Mesendoderm (in vitro differentiated cells): ENCODE results near the gene KRT86.

Experiments
- DNase-seq: peaks from one replicate; pipeline ENCODE4 v3.0.0; 2013
- H2AK5ac ChIP-seq: 2 replicates; pipeline ENCODE4 v1.6.1; 2013; ENCODE audit warnings: low read length, inconsistent platforms
- H2BK120ac ChIP-seq: 2 replicates; pipeline ENCODE4 v1.6.1; 2013; ENCODE audit warnings: low read depth, mild to moderate bottlenecking, low read length, moderate library complexity, mixed read lengths
- H2BK15ac ChIP-seq: replicated peaks from 2 replicates; pipeline ENCODE4 v1.6.1; 2013; ENCODE audit warnings: low read depth, mild to moderate bottlenecking, moderate library complexity
- H2BK5ac ChIP-seq: 2 replicates; pipeline ENCODE4 v1.6.1; 2013; ENCODE audit warnings: low read length, inconsistent platforms
- H3K18ac ChIP-seq: 2 replicates; pipeline ENCODE4 v1.6.1; 2013; ENCODE audit warnings: mild to moderate bottlenecking, low read length, mixed read lengths
- H3K23ac ChIP-seq: one replicate; pipeline ENCODE4 v1.6.1; 2013; ENCODE audit warnings: low read length
- H3K27ac ChIP-seq: 2 replicates; pipeline ENCODE4 v1.5.1; 2013; ENCODE audit warnings: low read depth, mild to moderate bottlenecking, inconsistent platforms, low read length, moderate library complexity
- H3K27me3 ChIP-seq: 2 replicates; pipeline ENCODE4 v1.6.1; 2013; ENCODE audit warnings: low read length, control low read depth, mild to moderate bottlenecking, inconsistent platforms; ENCODE audit not compliant: insufficient read depth, poor library complexity
- H3K36me3 ChIP-seq: 2 replicates; pipeline ENCODE4 v1.6.1; 2013; ENCODE audit warnings: low read length, inconsistent platforms; ENCODE audit not compliant: control insufficient read depth, insufficient read depth
- H3K4ac ChIP-seq: one replicate; pipeline ENCODE4 v1.6.1; 2013; ENCODE audit warnings: low read depth, mild to moderate bottlenecking, low read length, moderate library complexity
- H3K4me1 ChIP-seq: 2 replicates; pipeline ENCODE4 v1.6.1; 2013; ENCODE audit warnings: low read depth, low read length, inconsistent platforms; ENCODE audit not compliant: control insufficient read depth
- H3K4me2 ChIP-seq: 2 replicates; pipeline ENCODE4 v1.6.1; 2013; ENCODE audit warnings: low read length
- H3K4me3 ChIP-seq: 2 replicates; pipeline ENCODE4 v1.5.1; 2013; ENCODE audit warnings: mild to moderate bottlenecking, low read length
- H3K56ac ChIP-seq: one replicate; pipeline ENCODE4 v1.6.1; 2013; ENCODE audit warnings: low read length
- H3K79me1 ChIP-seq: 2 replicates; pipeline ENCODE4 v1.6.1; 2013; ENCODE audit warnings: low read length, inconsistent platforms
- H3K79me2 ChIP-seq: 2 replicates; pipeline ENCODE4 v1.6.1; 2013; ENCODE audit warnings: mild to moderate bottlenecking, low read length; ENCODE audit not compliant: control insufficient read depth, insufficient read depth
- H3K9ac ChIP-seq: 2 replicates; pipeline ENCODE4 v1.6.1; 2013; ENCODE audit warnings: low read length, inconsistent platforms
- H4K5ac ChIP-seq: one replicate; pipeline ENCODE4 v1.6.1; 2013; ENCODE audit warnings: low read length
- H4K8ac ChIP-seq: one replicate; pipeline ENCODE4 v1.6.1; 2013; ENCODE audit warnings: low read depth, mild to moderate bottlenecking, control low read depth, low read length, moderate library complexity
- whole genome bisulfite sequencing: extraction: QIAGEN DNeasy Blood & Tissue Kit; methylation state at CpG from one replicate; pipeline ENCODE4 v1.1.7; 2013; ENCODE audit warnings: low lambda C conversion rate, missing lambda C conversion rate; ENCODE audit not compliant: insufficient coverage; ENCODE audit errors: extremely low coverage; 5-methylcytosine and 5-hydroxymethylcytosine counted together

The KRT86 gene

DNA sequence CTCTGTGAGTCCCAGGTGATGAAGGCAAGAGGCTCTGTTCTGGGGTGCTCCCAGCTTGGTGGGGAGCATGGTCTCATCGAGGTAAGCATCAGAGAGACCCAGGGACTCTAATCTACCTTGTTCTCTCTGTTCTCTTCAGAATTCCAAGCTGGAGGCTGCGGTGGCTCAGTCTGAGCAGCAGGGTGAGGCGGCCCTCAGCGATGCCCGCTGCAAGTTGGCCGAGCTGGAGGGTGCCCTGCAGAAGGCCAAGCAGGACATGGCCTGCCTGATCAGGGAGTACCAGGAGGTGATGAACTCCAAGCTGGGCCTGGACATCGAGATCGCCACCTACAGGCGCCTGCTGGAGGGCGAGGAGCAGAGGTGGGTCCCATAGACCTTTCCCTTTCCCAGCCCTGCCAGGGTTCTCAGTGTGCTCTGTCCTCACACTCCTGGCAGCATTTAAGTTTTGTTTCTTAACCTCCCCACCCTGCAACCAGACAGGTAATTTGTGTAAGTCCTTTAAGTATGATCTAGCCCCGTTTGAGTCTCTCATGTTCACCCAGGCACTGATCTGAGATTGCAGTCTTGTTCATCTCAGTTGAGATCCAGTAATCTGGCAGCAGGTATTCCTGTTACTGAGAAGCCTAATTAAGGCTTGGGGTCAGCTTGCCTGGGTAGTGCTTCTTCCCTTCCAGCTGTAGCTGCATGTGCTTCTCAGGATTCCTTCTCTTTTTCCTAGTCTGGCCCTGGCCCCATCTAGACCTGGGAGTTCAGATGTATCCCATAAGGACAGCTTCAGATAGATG is 31.7 kb downstream of the KRT86 start:
- Histone ChIP-seq H4K5ac (no peak overlapping the region), H3K4me3 (no peak overlapping the region), H3K4me1 (no peaks in the 10 kb centered on the region), H3K4ac (no peak overlapping the region), H3K56ac (no peak overlapping the region), H3K23ac (no peak overlapping the region), H4K8ac (no peak overlapping the region), H2BK5ac (no peak overlapping the region), H2BK120ac (no peak overlapping the region), H3K18ac (no peak overlapping the region), H3K9ac (no peak overlapping the region), H2BK15ac (no peak overlapping the region), H3K27ac (no peak overlapping the region), H3K79me1 (no peaks in the 10 kb centered on the region), H3K4me2 (no peak overlapping the region), H2AK5ac (no peak overlapping the region), H3K36me3 (no peaks in the 10 kb centered on the region), H3K79me2 (no peaks in the 10 kb centered on the region), H3K27me3 (peaks cover 8% of the 10 kb centered on the region)
- peak; percentile 20 for DNase-seq
- no CpG with 5 or more reads among the region's 11 CpGs for WGBS

DNA sequence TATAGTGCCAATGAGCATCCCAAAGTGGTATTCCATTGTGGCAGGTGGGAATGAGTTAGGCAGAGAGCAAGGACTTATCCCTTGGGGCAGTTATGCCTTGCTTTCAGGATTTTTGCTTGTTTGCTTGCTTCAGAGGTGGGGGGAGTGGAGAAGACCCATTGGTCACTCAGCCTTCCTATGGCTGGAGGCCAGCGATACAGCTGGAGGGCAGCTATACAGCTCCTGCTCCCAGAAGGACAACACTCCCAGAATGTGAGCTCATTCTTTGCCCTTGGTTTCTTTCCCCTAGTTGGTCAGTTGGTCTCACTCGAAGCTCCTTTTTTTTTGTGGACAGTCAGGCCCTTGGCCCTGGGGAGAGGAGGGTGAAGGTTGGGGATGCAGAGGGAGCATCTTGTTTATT is 32.3 kb downstream of the KRT86 start:
- Histone ChIP-seq H3K27ac (no peak overlapping the region), H4K8ac (no peak overlapping the region), H3K9ac (no peak overlapping the region), H3K36me3 (no peaks in the 10 kb centered on the region), H3K4ac (no peak overlapping the region), H2BK15ac (no peak overlapping the region), H3K18ac (no peak overlapping the region), H3K79me2 (no peaks in the 10 kb centered on the region), H3K4me1 (no peaks in the 10 kb centered on the region), H2AK5ac (no peak overlapping the region), H4K5ac (no peak overlapping the region), H3K56ac (no peak overlapping the region), H3K23ac (no peak overlapping the region), H2BK5ac (no peak overlapping the region), H3K79me1 (no peaks in the 10 kb centered on the region), H3K4me3 (no peak overlapping the region), H2BK120ac (no peak overlapping the region), H3K4me2 (no peak overlapping the region), H3K27me3 (peaks cover 8% of the 10 kb centered on the region)
- no CpG with 5 or more reads among the region's 2 CpGs for WGBS
- no peak for DNase-seq

DNA sequence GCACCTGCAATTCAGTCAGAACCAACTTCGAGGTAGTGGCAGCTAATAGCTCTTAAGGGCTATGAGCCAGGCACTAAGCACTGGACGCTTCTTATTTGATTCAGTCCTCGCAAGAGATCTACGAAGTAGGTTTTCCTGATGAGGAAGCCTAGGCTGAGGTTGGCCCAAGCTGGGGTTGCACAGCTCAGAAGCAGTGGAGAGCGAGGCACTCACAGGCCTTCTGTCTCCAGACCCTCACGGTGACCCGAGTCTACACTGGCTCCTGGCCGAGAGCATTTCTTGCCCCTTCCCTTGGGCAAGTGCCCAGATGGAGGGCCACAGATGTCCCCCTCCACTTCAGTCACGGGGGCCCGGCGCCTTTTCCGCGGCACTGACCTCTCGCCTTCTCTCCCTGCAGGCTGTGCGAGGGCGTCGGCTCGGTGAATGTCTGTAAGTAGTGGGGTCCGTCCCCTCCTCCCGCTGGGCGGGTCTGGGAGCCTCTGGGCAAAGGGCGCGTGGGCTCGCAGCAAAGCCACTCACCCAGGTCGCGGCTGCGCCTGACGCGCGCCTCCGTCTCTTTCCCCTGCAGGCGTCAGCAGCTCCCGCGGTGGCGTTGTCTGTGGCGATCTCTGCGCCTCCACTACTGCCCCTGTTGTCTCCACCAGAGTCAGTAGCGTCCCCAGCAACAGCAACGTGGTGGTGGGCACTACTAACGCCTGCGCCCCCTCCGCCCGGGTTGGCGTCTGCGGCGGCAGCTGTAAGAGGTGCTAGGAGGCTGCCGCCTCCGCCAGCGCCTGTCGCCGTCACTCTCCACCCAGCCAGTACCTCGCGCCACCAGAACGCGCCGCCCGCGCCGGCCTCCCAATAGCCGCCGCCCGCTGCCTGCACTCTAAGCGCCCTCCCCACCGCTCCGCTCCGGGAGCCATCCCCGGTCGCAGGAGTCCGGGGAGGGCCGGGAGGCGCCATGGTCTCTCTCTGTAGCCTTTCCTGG is 33.7 kb downstream of the KRT86 start:
- no peak overlapping the region for H3K27ac ChIP-seq
- H4K5ac ChIP-seq, result no peak overlapping the region
- DNase-seq, result peak; percentile 77
- peaks cover 8% of the 10 kb centered on the region for H3K27me3 ChIP-seq
- H3K79me1 ChIP-seq, result no peaks in the 10 kb centered on the region
- H3K23ac ChIP-seq, result no peak overlapping the region
- H3K36me3 ChIP-seq, result no peaks in the 10 kb centered on the region
- peak overlapping the region; percentile 49 for H3K4me2 ChIP-seq
- H3K4me3 ChIP-seq, result peak overlapping the region; percentile 24
- no peak overlapping the region for H4K8ac ChIP-seq
- WGBS, result no CpG with 5 or more reads among the region's 71 CpGs
- no peak overlapping the region for H2BK15ac ChIP-seq
- no peak overlapping the region for H2AK5ac ChIP-seq
- no peaks in the 10 kb centered on the region for H3K79me2 ChIP-seq
- no peak overlapping the region for H2BK120ac ChIP-seq
- peak overlapping the region; percentile 43 for H3K9ac ChIP-seq
- H3K18ac ChIP-seq, result no peak overlapping the region
- no peak overlapping the region for H3K4ac ChIP-seq
- no peaks in the 10 kb centered on the region for H3K4me1 ChIP-seq
- H2BK5ac ChIP-seq, result no peak overlapping the region
- H3K56ac ChIP-seq, result peak overlapping the region; percentile 72

DNA sequence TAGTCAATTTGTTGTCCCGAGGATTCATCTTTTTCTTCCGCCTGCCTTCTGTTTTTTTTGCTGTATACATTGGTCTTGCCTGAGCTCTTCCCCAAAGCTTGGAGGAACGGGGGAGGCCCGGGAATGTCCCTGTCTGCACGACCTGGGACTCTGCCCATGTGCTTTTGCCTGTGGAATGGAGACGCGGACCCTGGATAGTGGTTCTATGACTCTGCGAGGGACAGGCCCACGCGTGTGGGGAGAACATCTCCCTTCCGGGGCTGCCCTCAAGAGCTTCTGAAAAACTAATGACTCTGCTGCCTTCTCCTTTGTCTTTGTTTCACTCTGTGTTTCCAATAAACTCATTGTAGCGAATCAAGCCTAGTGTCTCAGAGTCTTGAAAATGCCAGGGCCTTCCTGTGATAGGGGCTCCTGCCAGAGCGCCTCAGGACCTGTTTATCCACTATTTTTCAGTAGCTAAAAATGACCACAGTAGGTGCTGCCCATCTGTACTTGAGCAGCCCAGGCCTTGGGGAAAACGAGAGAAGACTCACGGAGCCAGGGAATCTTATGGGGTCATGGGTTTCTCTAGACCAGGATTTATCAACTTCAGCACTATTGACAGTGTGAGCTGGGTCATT is 34.5 kb downstream of the KRT86 start:
- WGBS, result no CpG with 5 or more reads among the region's 15 CpGs
- no peak overlapping the region for H3K27ac ChIP-seq
- peak overlapping the region; percentile 9 for H3K56ac ChIP-seq
- H3K9ac ChIP-seq, result peak overlapping the region; percentile 40
- H4K8ac ChIP-seq, result no peak overlapping the region
- H3K4ac ChIP-seq, result no peak overlapping the region
- H2BK120ac ChIP-seq, result no peak overlapping the region
- no peak overlapping the region for H2AK5ac ChIP-seq
- peak overlapping the region; percentile 49 for H3K4me2 ChIP-seq
- H3K79me1 ChIP-seq, result no peaks in the 10 kb centered on the region
- no peak overlapping the region for H3K18ac ChIP-seq
- no peak overlapping the region for H2BK5ac ChIP-seq
- no peak for DNase-seq
- no peak overlapping the region for H3K4me3 ChIP-seq
- H3K36me3 ChIP-seq, result no peaks in the 10 kb centered on the region
- no peak overlapping the region for H3K23ac ChIP-seq
- H3K27me3 ChIP-seq, result peaks cover 8% of the 10 kb centered on the region
- H4K5ac ChIP-seq, result no peak overlapping the region
- H3K79me2 ChIP-seq, result no peaks in the 10 kb centered on the region
- H2BK15ac ChIP-seq, result no peak overlapping the region
- no peaks in the 10 kb centered on the region for H3K4me1 ChIP-seq

DNA sequence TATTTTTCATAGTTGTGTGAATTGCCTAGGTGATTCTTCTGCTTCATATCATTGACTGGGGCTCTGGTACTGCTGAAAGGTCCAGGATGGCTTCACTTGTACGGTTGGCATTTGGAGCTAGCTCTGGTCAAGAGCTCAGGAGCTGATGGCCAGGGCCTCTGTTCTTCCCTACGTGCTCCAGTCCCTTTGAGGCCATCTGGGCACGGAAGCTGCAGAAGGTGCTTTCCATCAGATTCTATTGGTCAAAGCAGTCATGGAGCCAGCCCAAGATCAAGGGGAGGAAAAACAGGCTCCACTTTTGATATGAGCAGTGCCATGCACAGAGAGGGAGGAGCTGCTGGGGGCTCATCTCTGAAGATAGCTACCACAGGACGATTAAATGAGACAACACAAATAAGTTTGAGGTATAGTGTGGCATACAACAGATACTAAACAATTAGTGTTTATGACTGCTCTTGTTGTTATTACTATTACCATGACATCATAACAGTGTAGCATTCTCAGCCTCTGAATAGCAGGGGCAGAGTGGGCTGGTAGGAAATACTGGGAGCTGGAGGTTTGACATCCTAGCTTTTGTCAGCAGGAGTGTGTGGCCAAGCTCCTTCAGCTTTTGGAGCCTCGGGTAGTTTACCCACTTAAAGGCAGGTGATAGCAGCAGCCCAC is 36.3 kb downstream of the KRT86 start:
- H3K4me3 ChIP-seq, result no peak overlapping the region
- H3K79me1 ChIP-seq, result no peaks in the 10 kb centered on the region
- H3K9ac ChIP-seq, result no peak overlapping the region
- no peak overlapping the region for H3K4ac ChIP-seq
- H3K27ac ChIP-seq, result no peak overlapping the region
- no CpG with 5 or more reads among the region's 5 CpGs for WGBS
- H3K27me3 ChIP-seq, result peaks cover 8% of the 10 kb centered on the region
- no peak overlapping the region for H4K8ac ChIP-seq
- H3K18ac ChIP-seq, result no peak overlapping the region
- H2BK5ac ChIP-seq, result no peak overlapping the region
- no peak overlapping the region for H2BK15ac ChIP-seq
- no peaks in the 10 kb centered on the region for H3K36me3 ChIP-seq
- no peak overlapping the region for H3K4me2 ChIP-seq
- no peak for DNase-seq
- H2AK5ac ChIP-seq, result no peak overlapping the region
- H3K4me1 ChIP-seq, result no peaks in the 10 kb centered on the region
- H4K5ac ChIP-seq, result no peak overlapping the region
- no peak overlapping the region for H3K56ac ChIP-seq
- no peak overlapping the region for H3K23ac ChIP-seq
- H2BK120ac ChIP-seq, result no peak overlapping the region
- H3K79me2 ChIP-seq, result no peaks in the 10 kb centered on the region
